Stimulated activated CD4-positive, alpha-beta T cell treated with anti-CD3 and anti-CD28 coated beads, Interleukin-15, amount 100 ng/mL, for 48 hours (primary cell): ENCODE results near the gene KLHL25.
"Not testable (repeated sequence)": the region's sequence is repeated elsewhere in the genome, so short reads cannot be mapped to it uniquely, and the experiment has no call there.

ENCODE experiments used
- DNase-seq, 2 donors: peaks; one replicate each; pipeline ENCODE4 v3.0.0-alpha.2; 2020; ENCODE audit warnings: low read depth in 2 of 2

The KLHL25 gene

DNA sequence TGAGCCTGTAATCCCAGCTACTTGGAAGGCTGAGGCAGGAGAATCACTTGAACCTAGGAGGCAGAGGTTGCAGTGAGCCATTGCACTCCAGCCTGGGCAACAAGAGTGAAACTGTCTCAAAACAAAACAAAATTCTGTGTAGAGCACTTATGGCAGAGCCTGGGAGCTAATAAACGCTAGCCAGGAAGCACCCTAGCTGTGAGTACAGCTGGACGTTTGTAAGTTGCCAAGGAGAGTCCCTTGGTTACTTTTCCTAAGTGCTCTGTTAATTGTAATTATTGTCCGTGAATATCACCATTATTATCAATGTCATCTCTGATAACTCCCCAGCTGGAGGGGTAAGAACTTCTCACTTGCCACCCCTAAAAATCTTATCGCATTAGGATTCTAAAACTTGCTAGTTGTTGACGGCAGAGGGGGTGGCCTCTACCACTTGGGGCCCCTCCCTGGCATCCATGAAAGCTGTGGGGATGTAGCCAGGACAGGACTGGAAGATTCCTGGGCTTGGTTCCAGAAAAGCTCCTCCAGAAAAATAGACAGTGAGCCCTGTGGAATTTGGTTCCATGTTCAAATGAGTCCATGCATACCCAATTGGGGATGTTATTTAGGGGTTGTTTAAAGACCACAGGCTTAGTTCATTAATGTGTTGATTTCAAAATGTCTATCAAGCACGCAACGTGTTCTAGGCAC is 9.9 kb upstream of the KLHL25 start:
- DNase-seq = no peak

- DNase-seq = not testable (repeated sequence)
Measured at GRCh38 chr15:85802617-85803016, 7.9 kb upstream of the KLHL25 start.

- DNase-seq = no peak
Measured at GRCh38 chr15:85800478-85801123, 5.9 kb upstream of the KLHL25 start.

- not testable (repeated sequence) for DNase-seq
Measured at GRCh38 chr15:85796371-85796770, 1.6 kb upstream of the KLHL25 start.

DNA sequence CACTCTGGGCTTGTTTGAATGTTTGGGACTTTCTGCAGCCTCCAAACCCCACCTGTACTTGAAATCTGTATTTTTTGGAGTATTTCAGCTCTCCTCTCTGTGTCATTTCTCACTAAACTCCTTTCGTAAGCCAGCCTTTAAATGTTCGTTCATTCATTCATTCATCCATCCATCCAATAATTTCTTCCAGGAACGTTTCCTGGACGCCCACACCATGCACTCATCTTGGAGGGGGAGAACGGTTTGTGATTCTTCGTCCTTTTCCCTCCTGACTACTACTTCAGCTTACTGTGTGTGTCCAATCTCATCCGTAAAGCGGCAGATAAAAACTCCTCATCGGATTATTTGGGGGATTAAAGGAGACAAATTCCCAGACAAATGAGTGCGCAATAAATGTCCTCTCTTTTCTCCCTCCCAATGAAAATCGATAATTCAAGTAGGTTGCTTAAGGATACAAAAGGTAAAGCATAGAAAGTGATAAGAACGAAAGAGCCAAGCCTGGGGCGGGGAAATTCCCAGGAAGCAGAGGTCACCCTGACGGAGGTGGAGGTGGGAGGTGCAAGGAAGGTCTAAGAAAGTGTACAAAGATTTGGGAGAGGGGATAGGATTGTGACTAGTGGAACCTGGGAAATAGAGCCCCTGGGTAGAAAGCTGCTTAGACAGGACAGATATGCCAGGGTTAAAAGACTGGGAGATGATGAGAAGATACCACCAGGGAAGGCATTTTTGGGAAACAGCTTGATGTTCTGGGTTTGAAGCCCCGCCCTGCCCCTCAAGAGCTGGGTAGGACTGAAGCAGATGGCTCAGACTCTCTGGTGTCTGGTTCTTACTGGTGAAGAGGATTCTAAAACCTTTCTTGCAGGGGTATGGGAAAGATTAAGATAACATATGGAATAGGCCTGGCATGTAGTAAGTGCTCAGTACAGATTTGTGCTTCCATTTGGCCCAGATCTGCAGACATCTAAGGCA is 896 bp upstream of the KLHL25 start:
- DNase-seq = no peak

DNA sequence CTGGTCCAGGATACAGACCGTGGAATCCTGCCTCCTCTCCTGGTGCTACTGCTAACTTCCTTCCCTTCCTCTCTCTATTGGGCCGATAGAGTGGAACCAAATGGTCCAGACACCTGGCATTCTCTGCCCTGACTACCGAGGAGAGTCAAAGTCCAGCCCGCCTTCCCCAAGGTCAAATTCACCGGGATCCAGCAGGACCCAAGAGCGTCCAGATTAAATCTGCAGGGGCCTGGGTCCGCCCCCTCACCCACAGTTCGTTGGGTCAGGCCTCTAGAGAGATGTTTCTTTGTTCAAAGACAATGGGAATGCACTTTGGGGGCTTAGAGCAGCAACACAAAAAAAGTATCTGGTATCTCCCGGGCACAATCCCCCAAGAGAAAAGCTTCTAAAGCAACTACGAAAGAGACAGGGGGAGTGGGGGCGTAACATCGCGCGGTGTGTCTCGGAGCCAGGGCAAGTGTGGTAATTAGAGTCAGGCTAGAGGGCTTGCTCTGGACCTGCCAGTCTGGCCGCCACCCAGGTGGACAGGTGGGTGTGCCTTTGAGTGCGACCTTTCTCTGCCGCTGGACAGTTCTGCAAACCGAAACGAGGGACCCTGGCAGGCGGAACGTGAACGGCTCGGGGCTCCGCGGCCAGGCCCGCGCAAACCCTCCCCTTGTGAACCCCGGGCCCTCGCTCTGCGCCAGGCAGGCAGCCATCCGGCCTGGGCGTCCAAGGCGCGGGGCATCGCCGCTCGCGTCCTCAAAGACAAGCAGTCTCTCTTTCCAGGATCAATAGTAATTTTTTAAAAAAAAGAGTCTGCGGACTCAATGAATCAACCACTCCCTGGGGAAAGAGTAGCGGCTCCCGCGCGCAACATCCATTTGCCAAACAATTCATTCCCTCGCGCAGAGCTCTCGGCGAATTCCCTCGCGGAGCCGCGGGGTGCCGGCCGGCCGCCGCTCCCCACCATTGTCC is 806 bp downstream of the KLHL25 start:
- DNase-seq = peak in 1 of 2 donors; percentile 26

- peak in 1 of 2 donors; percentile 28 for DNase-seq
Measured at GRCh38 chr15:85792912-85793590, 1.7 kb downstream of the KLHL25 start.

DNA sequence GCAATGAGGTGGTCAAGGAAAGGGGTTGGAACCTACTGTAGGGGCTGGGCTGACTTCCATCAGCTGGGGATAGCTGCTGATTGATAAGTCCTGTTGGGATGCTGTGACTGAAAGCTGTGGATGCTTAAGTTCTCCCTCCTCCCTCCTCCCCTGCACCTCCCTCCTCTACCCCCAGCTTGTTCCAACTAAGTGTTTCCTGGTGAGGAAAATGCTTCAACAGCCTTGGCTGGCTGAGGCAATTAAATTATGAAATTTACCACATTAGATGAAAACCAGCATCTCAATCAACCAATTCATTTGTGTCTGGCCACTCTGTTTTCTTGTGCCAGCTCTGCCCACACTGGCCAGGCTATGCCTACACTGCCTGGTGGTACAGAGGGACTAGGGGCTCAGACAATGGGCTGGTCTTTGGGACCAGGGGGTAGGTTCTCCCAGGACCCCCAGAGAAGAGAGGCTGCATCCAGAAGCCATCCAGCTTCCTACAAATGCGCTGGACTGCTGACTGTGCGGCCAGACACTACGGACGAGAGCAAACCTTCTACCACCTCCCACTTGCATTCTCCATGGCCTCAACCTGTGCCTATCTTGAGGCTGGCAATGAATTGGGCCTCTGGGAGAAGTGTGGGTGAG is 2.5 kb downstream of the KLHL25 start:
- no peak for DNase-seq

GRCh38 chr15:85789496-85789875 is 5.2 kb downstream of the KLHL25 start:
- DNase-seq = no peak

GRCh38 chr15:85788771-85789495 is 5.8 kb downstream of the KLHL25 start:
- no peak for DNase-seq

- no peak for DNase-seq
Measured at GRCh38 chr15:85786781-85787114, 8.0 kb downstream of the KLHL25 start.

DNA sequence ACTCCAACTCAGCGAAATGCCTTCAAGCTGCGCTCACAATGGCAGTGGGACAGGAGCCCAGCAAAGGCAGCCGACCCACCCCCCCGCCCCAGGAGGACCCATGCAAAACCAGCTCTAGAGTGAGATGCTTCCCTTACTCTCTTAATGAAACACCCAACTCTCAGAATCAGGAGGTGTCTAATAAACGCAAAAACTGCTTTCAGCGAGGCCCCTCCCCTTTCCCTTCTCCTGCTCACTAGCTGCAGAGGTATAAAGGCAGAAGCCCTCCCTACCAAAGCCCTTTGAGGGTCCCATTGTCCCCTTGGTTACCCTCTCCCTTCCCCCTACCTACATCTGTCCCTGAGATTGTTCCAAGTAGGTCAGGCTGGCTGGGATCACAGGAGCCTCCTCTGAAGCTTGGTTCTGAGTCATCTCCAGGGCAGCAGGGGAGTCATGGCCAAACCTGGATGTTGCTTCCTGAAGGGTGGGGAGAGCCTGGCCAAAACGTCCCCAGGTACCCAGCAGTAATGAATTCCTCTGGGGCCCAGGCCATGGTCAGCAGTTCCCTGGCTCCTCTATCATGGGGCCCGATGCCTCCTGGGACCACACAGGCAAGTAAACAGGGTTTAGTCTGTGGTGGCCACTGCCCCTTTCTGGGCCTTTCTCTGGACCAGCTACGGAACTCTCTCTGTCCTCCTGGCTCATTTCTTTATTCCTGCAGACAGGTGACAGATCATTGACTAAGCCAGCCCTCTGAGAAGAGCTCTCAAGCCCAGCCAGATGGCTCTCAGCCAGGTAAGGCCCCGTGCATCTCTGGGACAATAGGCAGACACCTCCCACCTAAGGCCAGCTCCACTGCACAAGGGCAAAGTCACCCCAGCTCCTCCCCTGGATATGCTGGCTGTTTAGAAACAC is 8.6 kb downstream of the KLHL25 start:
- no peak for DNase-seq

DNA sequence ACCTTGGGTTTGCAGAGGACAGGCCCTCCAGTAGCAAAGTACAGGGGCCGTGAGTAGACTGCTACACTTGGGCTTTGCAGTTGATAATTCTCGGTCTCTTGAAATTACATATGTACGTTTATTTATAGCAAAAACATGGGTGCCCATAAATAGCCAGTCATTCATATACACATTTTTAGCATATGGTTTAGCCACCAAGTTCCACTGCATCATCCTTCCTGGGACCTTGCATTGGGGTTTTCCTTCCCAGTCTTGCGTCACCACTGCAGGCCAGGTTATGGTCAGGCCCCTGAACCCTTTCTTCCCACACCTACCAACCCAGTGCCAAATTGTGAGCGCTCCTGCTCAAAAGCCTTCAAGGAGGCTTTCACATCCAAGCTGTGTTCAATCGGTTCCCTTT is 12.7 kb downstream of the KLHL25 start:
- DNase-seq = no peak

GRCh38 chr15:85781099-85781498 is 13.6 kb downstream of the KLHL25 start:
- DNase-seq = no peak

DNA sequence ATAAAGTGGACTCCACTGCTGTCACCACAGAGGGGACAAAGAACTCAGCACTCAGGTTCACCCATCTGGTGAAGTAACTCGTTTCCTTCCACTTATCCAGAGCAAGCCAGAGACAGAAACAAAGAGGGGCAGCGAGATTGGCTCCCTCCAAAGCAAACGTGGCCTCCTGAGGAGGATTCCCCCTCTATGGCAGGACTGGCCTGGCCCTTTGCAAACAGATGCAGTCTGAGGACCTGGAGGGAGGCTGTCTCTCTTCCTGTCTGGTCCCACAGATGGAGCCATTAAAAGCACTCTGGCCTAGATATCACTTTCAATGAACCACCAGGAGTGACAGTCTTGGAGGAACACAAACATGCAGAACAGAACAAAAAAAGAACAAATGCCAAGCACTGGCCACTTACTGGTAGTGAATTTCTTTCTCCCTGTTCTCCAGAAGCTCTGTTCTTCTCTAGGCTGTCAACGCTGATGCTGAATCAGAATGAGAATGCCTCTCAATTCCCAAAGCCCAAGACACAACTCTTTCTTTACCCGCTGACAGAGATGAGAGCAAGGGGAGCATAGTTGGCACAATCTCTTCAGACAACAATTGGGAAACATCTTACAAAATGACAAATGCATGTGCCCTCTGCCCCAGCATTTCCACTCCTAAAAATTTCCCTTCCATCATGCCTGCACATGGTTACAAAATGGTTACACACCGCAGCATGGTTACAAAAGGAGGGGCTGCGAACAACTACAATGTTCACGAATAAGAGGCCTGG is 14.3 kb downstream of the KLHL25 start:
- DNase-seq = no peak

DNA sequence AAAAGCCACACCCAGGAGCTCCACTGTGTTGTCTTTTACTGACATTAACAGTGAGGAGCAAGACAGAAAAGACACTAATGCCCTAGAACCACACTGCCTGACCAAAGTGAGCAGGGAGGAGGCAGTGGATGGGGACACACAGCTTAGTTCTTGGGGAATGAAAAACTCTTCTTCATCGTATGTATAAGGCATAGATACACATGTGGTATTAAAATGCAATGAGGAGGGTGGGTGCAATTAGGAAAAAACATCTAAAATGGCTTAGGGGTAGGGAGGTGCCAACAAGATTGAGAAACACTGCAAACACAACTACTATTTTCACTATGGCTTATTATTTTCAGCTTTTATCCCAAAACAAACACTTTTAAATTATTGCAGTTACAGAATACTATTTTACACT is 15.5 kb downstream of the KLHL25 start:
- no peak for DNase-seq

- no peak for DNase-seq
Measured at GRCh38 chr15:85778107-85778776, 16.5 kb downstream of the KLHL25 start.
